ENCODE results near the gene TOP3B. TPM values are rescaled to one million over a fixed set of nuclear protein-coding genes. Genes with fewer than 3 reads are reported as not detected.

The TOP3B gene
- total and polyA plus RNA-seq, 9 of the 15 experiments (the other 6 are each of a cell fraction or from before 2014, with no cell fraction given), result 3.0 to 188 (median 112) TPM

DNA sequence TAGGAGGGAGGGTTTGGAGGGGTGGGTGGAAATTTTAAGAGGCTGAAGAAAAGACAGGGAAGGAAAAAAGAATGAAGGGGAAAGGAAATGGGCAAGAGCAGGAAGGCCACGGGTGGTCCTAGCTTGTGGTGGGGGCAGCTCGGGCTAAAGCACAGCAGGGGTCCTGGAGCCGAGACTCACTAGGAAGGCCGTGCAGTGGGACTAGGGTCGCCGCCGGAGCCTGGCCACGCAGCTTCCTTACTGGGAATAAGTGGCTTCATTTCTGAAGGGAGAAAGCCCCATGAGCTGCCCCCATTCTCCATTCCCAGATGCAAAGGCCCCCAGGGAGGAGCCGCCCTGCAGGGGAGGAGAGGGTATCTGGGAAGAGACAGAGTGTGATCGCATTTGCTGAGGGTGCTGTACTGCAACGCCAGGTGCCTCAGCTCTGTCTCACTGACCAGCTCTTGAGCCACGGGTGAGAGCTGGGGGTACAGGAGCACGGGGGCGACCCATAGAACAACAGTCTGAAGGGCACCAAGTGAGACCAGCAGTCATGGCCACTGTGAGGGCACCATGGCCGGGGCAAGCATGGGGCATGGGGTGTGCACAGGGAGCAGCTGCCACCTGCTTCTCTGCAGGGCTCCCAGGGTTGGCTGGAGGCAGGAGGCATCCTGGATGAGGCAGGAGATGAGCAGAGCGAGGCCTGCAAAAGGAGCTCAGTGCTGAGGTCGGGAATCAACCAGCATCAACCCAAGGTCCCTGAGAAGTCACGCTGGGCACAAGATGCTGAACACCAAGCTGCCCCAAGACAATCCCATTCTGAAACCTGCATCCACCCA is 11.6 kb downstream of the TOP3B start (continued):
- TF ChIP-seq, protein P1, sequence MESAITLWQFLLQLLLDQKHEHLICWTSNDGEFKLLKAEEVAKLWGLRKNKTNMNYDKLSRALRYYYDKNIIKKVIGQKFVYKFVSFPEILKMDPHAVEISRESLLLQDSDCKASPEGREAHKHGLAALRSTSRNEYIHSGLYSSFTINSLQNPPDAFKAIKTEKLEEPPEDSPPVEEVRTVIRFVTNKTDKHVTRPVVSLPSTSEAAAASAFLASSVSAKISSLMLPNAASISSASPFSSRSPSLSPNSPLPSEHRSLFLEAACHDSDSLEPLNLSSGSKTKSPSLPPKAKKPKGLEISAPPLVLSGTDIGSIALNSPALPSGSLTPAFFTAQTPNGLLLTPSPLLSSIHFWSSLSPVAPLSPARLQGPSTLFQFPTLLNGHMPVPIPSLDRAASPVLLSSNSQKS (CRISPR knock-in tag; IDR thresholded peaks at IDR 0.05), result no peak
- TF ChIP-seq ZNF133 (CRISPR knock-in tag; IDR thresholded peaks at IDR 0.05) (0 out of 2 replicates have a peak, but pooled peaks have one; percentile 22), ZNF830 (CRISPR knock-in tag; IDR thresholded peaks at IDR 0.05) (no peak), ZNF583 (CRISPR knock-in tag; IDR thresholded peaks at IDR 0.05) (0 out of 2 replicates have a peak, but pooled peaks have one; percentile 48), KLF16 (IDR thresholded peaks at IDR 0.05) (no peak), NRF1 (conservative IDR thresholded peaks at IDR 0.05 in 1 of 2, IDR thresholded peaks at IDR 0.05 in 1 of 2) (no peak), IRF2 (CRISPR knock-in tag; IDR thresholded peaks at IDR 0.05) (peak; percentile 13; the same call in 1 of the 2 replicates), TEAD4 (IDR thresholded peaks at IDR 0.05; ENCODE audit: low read length) (no peak), TEAD4 (CRISPR knock-in tag; IDR thresholded peaks at IDR 0.05; ENCODE audit: borderline replicate concordance) (peak; percentile 44; the same call in 1 of the 2 replicates), NR2F6 (CRISPR knock-in tag; IDR thresholded peaks at IDR 0.05) (peak; percentile 79; the same call in 1 of the 2 replicates), ERF (CRISPR knock-in tag; IDR thresholded peaks at IDR 0.05) (0 out of 2 replicates have a peak, but pooled peaks have one; percentile 43), CBX8 (IDR thresholded peaks at IDR 0.05; ENCODE audit: borderline replicate concordance, extremely low read depth, low read depth, low read length, poor library complexity, severe bottlenecking) (no peak), MXI1 (IDR thresholded peaks at IDR 0.05; ENCODE audit: low read depth, low read length) (no peak), HNRNPUL1 (IDR thresholded peaks at IDR 0.05; ENCODE audit: low read length) (peak; percentile 46; the same call in 1 of the 2 replicates), TRIM28 (IDR thresholded peaks at IDR 0.05) (no peak), TBL1XR1 (IDR thresholded peaks at IDR 0.05; ENCODE audit: low read length in 2 of 2) (0 out of 4 replicates have a peak, but pooled peaks of 1 of the 2 experiments have one; percentile 27)
- TF ChIP-seq, protein P2, sequence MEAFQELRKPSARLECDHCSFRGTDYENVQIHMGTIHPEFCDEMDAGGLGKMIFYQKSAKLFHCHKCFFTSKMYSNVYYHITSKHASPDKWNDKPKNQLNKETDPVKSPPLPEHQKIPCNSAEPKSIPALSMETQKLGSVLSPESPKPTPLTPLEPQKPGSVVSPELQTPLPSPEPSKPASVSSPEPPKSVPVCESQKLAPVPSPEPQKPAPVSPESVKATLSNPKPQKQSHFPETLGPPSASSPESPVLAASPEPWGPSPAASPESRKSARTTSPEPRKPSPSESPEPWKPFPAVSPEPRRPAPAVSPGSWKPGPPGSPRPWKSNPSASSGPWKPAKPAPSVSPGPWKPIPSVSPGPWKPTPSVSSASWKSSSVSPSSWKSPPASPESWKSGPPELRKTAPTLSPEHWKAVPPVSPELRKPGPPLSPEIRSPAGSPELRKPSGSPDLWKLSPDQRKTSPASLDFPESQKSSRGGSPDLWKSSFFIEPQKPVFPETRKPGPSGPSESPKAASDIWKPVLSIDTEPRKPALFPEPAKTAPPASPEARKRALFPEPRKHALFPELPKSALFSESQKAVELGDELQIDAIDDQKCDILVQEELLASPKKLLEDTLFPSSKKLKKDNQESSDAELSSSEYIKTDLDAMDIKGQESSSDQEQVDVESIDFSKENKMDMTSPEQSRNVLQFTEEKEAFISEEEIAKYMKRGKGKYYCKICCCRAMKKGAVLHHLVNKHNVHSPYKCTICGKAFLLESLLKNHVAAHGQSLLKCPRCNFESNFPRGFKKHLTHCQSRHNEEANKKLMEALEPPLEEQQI (IDR thresholded peaks at IDR 0.05), result no peak
- TF ChIP-seq, protein P3, sequence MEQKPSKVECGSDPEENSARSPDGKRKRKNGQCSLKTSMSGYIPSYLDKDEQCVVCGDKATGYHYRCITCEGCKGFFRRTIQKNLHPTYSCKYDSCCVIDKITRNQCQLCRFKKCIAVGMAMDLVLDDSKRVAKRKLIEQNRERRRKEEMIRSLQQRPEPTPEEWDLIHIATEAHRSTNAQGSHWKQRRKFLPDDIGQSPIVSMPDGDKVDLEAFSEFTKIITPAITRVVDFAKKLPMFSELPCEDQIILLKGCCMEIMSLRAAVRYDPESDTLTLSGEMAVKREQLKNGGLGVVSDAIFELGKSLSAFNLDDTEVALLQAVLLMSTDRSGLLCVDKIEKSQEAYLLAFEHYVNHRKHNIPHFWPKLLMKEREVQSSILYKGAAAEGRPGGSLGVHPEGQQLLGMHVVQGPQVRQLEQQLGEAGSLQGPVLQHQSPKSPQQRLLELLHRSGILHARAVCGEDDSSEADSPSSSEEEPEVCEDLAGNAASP (IDR thresholded peaks at IDR 0.05), result no peak
- TF ChIP-seq, protein P4, sequence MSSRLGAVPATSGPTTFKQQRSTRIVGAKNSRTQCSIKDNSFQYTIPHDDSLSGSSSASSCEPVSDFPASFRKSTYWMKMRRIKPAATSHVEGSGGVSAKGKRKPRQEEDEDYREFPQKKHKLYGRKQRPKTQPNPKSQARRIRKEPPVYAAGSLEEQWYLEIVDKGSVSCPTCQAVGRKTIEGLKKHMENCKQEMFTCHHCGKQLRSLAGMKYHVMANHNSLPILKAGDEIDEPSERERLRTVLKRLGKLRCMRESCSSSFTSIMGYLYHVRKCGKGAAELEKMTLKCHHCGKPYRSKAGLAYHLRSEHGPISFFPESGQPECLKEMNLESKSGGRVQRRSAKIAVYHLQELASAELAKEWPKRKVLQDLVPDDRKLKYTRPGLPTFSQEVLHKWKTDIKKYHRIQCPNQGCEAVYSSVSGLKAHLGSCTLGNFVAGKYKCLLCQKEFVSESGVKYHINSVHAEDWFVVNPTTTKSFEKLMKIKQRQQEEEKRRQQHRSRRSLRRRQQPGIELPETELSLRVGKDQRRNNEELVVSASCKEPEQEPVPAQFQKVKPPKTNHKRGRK (tag; IDR thresholded peaks at IDR 0.05), result no peak
- TF ChIP-seq, protein P5, sequence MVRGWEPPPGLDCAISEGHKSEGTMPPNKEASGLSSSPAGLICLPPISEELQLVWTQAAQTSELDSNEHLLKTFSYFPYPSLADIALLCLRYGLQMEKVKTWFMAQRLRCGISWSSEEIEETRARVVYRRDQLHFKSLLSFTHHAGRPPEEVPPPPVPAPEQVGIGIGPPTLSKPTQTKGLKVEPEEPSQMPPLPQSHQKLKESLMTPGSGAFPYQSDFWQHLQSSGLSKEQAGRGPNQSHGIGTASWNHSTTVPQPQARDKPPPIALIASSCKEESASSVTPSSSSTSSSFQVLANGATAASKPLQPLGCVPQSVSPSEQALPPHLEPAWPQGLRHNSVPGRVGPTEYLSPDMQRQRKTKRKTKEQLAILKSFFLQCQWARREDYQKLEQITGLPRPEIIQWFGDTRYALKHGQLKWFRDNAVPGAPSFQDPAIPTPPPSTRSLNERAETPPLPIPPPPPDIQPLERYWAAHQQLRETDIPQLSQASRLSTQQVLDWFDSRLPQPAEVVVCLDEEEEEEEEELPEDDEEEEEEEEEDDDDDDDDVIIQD (CRISPR knock-in tag; IDR thresholded peaks at IDR 0.05), result 0 out of 2 replicates have a peak, but pooled peaks have one; percentile 63
